DND-41 (cell line): ENCODE results near the gene GFY.

ENCODE experiments used
- ATAC-seq: fragments of 200-7000 bp; cut with Tn5 transposase; 3 replicates; pipeline ENCODE4 v1.9.1; 2021; ENCODE audit warnings: low read depth; ENCODE audit not compliant: insufficient read depth
- DNase-seq: peaks from one replicate; pipeline ENCODE4 v3.0.0-alpha.2; 2020
- H2AFZ ChIP-seq: 2 replicates; pipeline ENCODE4 v1.6.0; 2012; ENCODE audit warnings: low read depth, low read length
- H3K27ac ChIP-seq: 2 replicates; pipeline ENCODE4 v1.5.1; 2012; ENCODE audit warnings: low read length, inconsistent platforms
- H3K27me3 ChIP-seq: fragments of 200-600 bp; sonication (generic); 2 replicates; pipeline ENCODE4 v1.6.0; 2012; ENCODE audit warnings: low read length, mild to moderate bottlenecking, inconsistent platforms; ENCODE audit not compliant: insufficient read depth, poor library complexity
- H3K36me3 ChIP-seq: 2 replicates; pipeline ENCODE4 v1.5.1; 2012; ENCODE audit warnings: low read length, inconsistent platforms; ENCODE audit not compliant: insufficient read depth
- H3K4me1 ChIP-seq: 2 replicates; pipeline ENCODE4 v1.5.1; 2012; ENCODE audit warnings: mild to moderate bottlenecking, low read length; ENCODE audit not compliant: insufficient read depth
- H3K4me2 ChIP-seq: 2 replicates; pipeline ENCODE4 v1.6.0; 2012; ENCODE audit warnings: mild to moderate bottlenecking, moderate library complexity, low read length, inconsistent platforms; ENCODE audit not compliant: insufficient read depth
- H3K4me3 ChIP-seq, 2 experiments: fragments of 200-600 bp in 1 of 2; shearing (Covaris generic) in 1 of 2; 2 replicates each; pipeline ENCODE4 v1.5.1; 2012 to 2016; ENCODE audit warnings: inconsistent platforms in 2 of 2, low read length in 2 of 2, mild to moderate bottlenecking in 2 of 2, low read depth in 1 of 2, moderate library complexity in 1 of 2
- H3K79me2 ChIP-seq: 2 replicates; pipeline ENCODE4 v1.6.0; 2012; ENCODE audit warnings: low read length, inconsistent platforms; ENCODE audit not compliant: insufficient read depth
- H3K9ac ChIP-seq: 2 replicates; pipeline ENCODE4 v1.6.0; 2012; ENCODE audit warnings: low read depth, mild to moderate bottlenecking, inconsistent platforms, low read length, moderate library complexity
- H3K9me3 ChIP-seq: 2 replicates; pipeline ENCODE4 v1.5.1; 2012; ENCODE audit warnings: low read length, moderate library complexity, mild to moderate bottlenecking, inconsistent platforms; ENCODE audit not compliant: insufficient read depth, severe bottlenecking
- H4K20me1 ChIP-seq: 2 replicates; pipeline ENCODE4 v1.6.0; 2012; ENCODE audit warnings: low read length; ENCODE audit not compliant: insufficient read depth
- CTCF ChIP-seq: IDR thresholded peaks from 2 replicates; pipeline ENCODE4 v1.5.1; 2012; ENCODE audit warnings: borderline replicate concordance, low read length, moderate library complexity, mild to moderate bottlenecking; ENCODE audit not compliant: poor library complexity, severe bottlenecking; ENCODE audit errors: extremely low read depth
- EZH2 ChIP-seq: IDR thresholded peaks from 3 replicates; pipeline ENCODE4 v1.6.1; 2012; ENCODE audit warnings: borderline replicate concordance, low read depth, mild to moderate bottlenecking, moderate library complexity, low read length, inconsistent platforms; ENCODE audit not compliant: severe bottlenecking

GFY gene

GRCh38 chr19:49474542-49474924 is 49.3 kb downstream of the GFY start:
- H3K4me3 ChIP-seq, result peak overlapping the region in 1 of 2 experiments; percentile 76; a peak in 2 of 4 replicates
- H4K20me1 ChIP-seq, result no peaks in the 10 kb centered on the region
- DNase-seq (no peak), ATAC-seq (peak; percentile 8)
- no peaks in the 10 kb centered on the region for H3K79me2 ChIP-seq
- H2AFZ ChIP-seq, result peak overlapping the region; percentile 53; the same call in 1 of the 2 replicates
- TF ChIP-seq CTCF (peak; percentile 10), EZH2 (no peak)
- peak overlapping the region; percentile 80 for H3K9ac ChIP-seq
- no peaks in the 10 kb centered on the region for H3K9me3 ChIP-seq
- peak overlapping the region; percentile 98 for H3K4me2 ChIP-seq
- H3K36me3 ChIP-seq, result peaks cover 16% of the 10 kb centered on the region
- H3K27me3 ChIP-seq, result no peaks in the 10 kb centered on the region
- peak overlapping the region; percentile 78 for H3K27ac ChIP-seq
- H3K4me1 ChIP-seq, result peaks cover 30% of the 10 kb centered on the region

- H3K27ac ChIP-seq, result peak overlapping the region; percentile 78; the same call in 1 of the 2 replicates
- H3K9ac ChIP-seq, result 0 out of 2 replicates have a peak overlapping the region, but pooled peaks have one; percentile 80
- H3K79me2 ChIP-seq, result no peaks in the 10 kb centered on the region
- H3K4me1 ChIP-seq, result peaks cover 30% of the 10 kb centered on the region
- H2AFZ ChIP-seq, result no peak overlapping the region
- no peaks in the 10 kb centered on the region for H3K27me3 ChIP-seq
- H3K4me2 ChIP-seq, result peak overlapping the region; percentile 98; the same call in 1 of the 2 replicates
- H3K4me3 ChIP-seq, result no peak overlapping the region
- peaks cover 9% of the 10 kb centered on the region for H3K36me3 ChIP-seq
- no peak for ATAC-seq
- no peaks in the 10 kb centered on the region for H3K9me3 ChIP-seq
- DNase-seq, result no peak
- TF ChIP-seq CTCF (no peak), EZH2 (no peak)
- no peaks in the 10 kb centered on the region for H4K20me1 ChIP-seq
Measured at GRCh38 chr19:49475191-49475917, 50.2 kb downstream of the GFY start.

GRCh38 chr19:49475995-49476880 is 51.0 kb downstream of the GFY start:
- H3K27ac ChIP-seq, result peak overlapping the region; percentile 32
- no peaks in the 10 kb centered on the region for H4K20me1 ChIP-seq
- ATAC-seq (no peak), DNase-seq (peak; percentile 47)
- H3K36me3 ChIP-seq, result no peaks in the 10 kb centered on the region
- no peak overlapping the region for H3K4me2 ChIP-seq
- H2AFZ ChIP-seq, result no peak overlapping the region
- H3K9ac ChIP-seq, result no peak overlapping the region
- no peaks in the 10 kb centered on the region for H3K9me3 ChIP-seq
- peaks cover 30% of the 10 kb centered on the region for H3K4me1 ChIP-seq
- H3K27me3 ChIP-seq, result no peaks in the 10 kb centered on the region
- TF ChIP-seq EZH2, result no peak
- peak; percentile 46 for TF ChIP-seq CTCF
- no peak overlapping the region for H3K4me3 ChIP-seq
- H3K79me2 ChIP-seq, result no peaks in the 10 kb centered on the region
